K562 (cell line): Measurements from ENCODE around the gene CAPZB.

Source experiments
- EZH2 ChIP-seq: IDR thresholded peaks from 2 replicates; pipeline ENCODE4 v1.6.1; 2012; ENCODE audit warnings: low read depth, mild to moderate bottlenecking, inconsistent platforms, low read length, borderline replicate concordance
- MYNN ChIP-seq, 2 experiments: sonication (generic); formaldehyde crosslinking in 1 of 2; IDR thresholded peaks; 2 replicates each; pipeline versions ENCODE4 v1.5.0 to v1.6.1; 2016 to 2020; ENCODE audit warnings: antibody characterized with exemption in 1 of 2, missing genetic modification reagents in 1 of 2
- RBM15 ChIP-seq: fragments of 200-400 bp; formaldehyde crosslinking; IDR thresholded peaks from 2 replicates; pipeline ENCODE4 v1.6.1; 2018; ENCODE audit warnings: mild to moderate bottlenecking, low read length, moderate library complexity; ENCODE audit not compliant: insufficient read depth
- SP1 ChIP-seq: sonication (generic); formaldehyde crosslinking; IDR thresholded peaks from 2 replicates; pipeline ENCODE4 v1.8.1; 2022; ENCODE audit warnings: mild to moderate bottlenecking, missing genetic modification reagents
- SRSF9 ChIP-seq: fragments of 200-400 bp; formaldehyde crosslinking; IDR thresholded peaks from 2 replicates; pipeline ENCODE4 v1.6.1; 2017; ENCODE audit warnings: low read depth, low read length, borderline replicate concordance
- ZNF175 ChIP-seq: fragments of 200-800 bp; sonication (Bioruptor generic); IDR thresholded peaks from 2 replicates; pipeline ENCODE4 v1.6.1; 2016; ENCODE audit warnings: low read depth, mild to moderate bottlenecking, missing genetic modification characterization, missing compliant biosample characterization

- TF ChIP-seq MYNN (IDR thresholded peaks at IDR 0.05): no peak
- TF ChIP-seq MYNN (CRISPR knock-in tag; IDR thresholded peaks at IDR 0.05): no peak
- TF ChIP-seq RBM15: no peak
- TF ChIP-seq SP1: no peak
- no peak for TF ChIP-seq EZH2
- TF ChIP-seq ZNF175 (CRISPR knock-in tag): no peak
- no peak for TF ChIP-seq SRSF9
Measured at GRCh38 chr1:19289244-19289643, 196.1 kb downstream of the CAPZB start.
